Measurements from ENCODE around the gene AKNA. TPM values are rescaled to one million over a fixed set of nuclear protein-coding genes. Genes with fewer than 3 reads are reported as not detected.

AKNA gene
- polyA plus RNA-seq, 1 donor from 2014 or later, result 1.2 TPM

- H3K9me2 ChIP-seq (ENCODE audit: insufficient read depth, low read length), result no peaks in the 10 kb centered on the region
- H3K79me2 ChIP-seq (replicated peaks; ENCODE audit: insufficient read depth, low read length), result no peaks in the 10 kb centered on the region
- H3K27me3 ChIP-seq (ENCODE audit: insufficient read depth, low read depth, low read length), result no peaks in the 10 kb centered on the region
- H3K4me3 ChIP-seq (ENCODE audit: low read length), result no peak overlapping the region
- H3K27ac ChIP-seq (ENCODE audit: low read length), result no peak overlapping the region
- H3K4me2 ChIP-seq (ENCODE audit: low read length), result no peak overlapping the region
- no peaks in the 10 kb centered on the region for H3F3A ChIP-seq (ENCODE audit: insufficient read depth, low read length, poor library complexity, severe bottlenecking)
- TF ChIP-seq MXI1 (conservative IDR thresholded peaks at IDR 0.05; ENCODE audit: poor library complexity, severe bottlenecking), result no peak
- TF ChIP-seq TAF1 (IDR thresholded peaks at IDR 0.05; ENCODE audit: low read depth), result no peak
- TF ChIP-seq, protein P1, sequence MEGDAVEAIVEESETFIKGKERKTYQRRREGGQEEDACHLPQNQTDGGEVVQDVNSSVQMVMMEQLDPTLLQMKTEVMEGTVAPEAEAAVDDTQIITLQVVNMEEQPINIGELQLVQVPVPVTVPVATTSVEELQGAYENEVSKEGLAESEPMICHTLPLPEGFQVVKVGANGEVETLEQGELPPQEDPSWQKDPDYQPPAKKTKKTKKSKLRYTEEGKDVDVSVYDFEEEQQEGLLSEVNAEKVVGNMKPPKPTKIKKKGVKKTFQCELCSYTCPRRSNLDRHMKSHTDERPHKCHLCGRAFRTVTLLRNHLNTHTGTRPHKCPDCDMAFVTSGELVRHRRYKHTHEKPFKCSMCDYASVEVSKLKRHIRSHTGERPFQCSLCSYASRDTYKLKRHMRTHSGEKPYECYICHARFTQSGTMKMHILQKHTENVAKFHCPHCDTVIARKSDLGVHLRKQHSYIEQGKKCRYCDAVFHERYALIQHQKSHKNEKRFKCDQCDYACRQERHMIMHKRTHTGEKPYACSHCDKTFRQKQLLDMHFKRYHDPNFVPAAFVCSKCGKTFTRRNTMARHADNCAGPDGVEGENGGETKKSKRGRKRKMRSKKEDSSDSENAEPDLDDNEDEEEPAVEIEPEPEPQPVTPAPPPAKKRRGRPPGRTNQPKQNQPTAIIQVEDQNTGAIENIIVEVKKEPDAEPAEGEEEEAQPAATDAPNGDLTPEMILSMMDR (IDR thresholded peaks at IDR 0.05; ENCODE audit: poor library complexity, severe bottlenecking), result no peak
- no peak for TF ChIP-seq EP300 (conservative IDR thresholded peaks at IDR 0.05; ENCODE audit: poor library complexity, severe bottlenecking)
- no peak for TF ChIP-seq SMC3 (conservative IDR thresholded peaks at IDR 0.05; ENCODE audit: poor library complexity)
- TF ChIP-seq POLR2AphosphoS5 (IDR thresholded peaks at IDR 0.05), result no peak
- TF ChIP-seq EZH2 (IDR thresholded peaks at IDR 0.05; ENCODE audit: borderline replicate concordance, insufficient read depth, low read length, poor library complexity, severe bottlenecking), result no peak
- no peaks in the 10 kb centered on the region for H4K20me1 ChIP-seq (ENCODE audit: insufficient read depth)
- H3K36me3 ChIP-seq (ENCODE audit: insufficient read depth, low read length), result no peaks in the 10 kb centered on the region
- no peak overlapping the region for H3K9ac ChIP-seq (ENCODE audit: low read length)
- no peaks in the 10 kb centered on the region for H3K9me3 ChIP-seq (ENCODE audit: low read length)
- H2AFZ ChIP-seq (ENCODE audit: low read depth, low read length), result no peak overlapping the region
Measured at GRCh38 chr9:114364134-114365041, 23.4 kb downstream of the AKNA start.

- Histone ChIP-seq H3K27me3 (ENCODE audit: insufficient read depth, low read depth, low read length) (no peaks in the 10 kb centered on the region), H3F3A (ENCODE audit: insufficient read depth, low read length, poor library complexity, severe bottlenecking) (no peaks in the 10 kb centered on the region), H3K9me2 (ENCODE audit: insufficient read depth, low read length) (no peaks in the 10 kb centered on the region), H3K9me3 (ENCODE audit: low read length) (no peaks in the 10 kb centered on the region), H3K27ac (ENCODE audit: low read length) (no peak overlapping the region), H3K36me3 (ENCODE audit: insufficient read depth, low read length) (no peaks in the 10 kb centered on the region), H3K9ac (ENCODE audit: low read length) (no peak overlapping the region), H4K20me1 (ENCODE audit: insufficient read depth) (no peaks in the 10 kb centered on the region), H3K4me3 (ENCODE audit: low read length) (no peak overlapping the region), H3K4me2 (ENCODE audit: low read length) (no peak overlapping the region), H3K79me2 (replicated peaks; ENCODE audit: insufficient read depth, low read length) (no peaks in the 10 kb centered on the region), H2AFZ (ENCODE audit: low read depth, low read length) (no peak overlapping the region)
- no peak for TF ChIP-seq RAD21 (conservative IDR thresholded peaks at IDR 0.05)
- no peak for TF ChIP-seq MXI1 (conservative IDR thresholded peaks at IDR 0.05; ENCODE audit: poor library complexity, severe bottlenecking)
- TF ChIP-seq, protein P2, sequence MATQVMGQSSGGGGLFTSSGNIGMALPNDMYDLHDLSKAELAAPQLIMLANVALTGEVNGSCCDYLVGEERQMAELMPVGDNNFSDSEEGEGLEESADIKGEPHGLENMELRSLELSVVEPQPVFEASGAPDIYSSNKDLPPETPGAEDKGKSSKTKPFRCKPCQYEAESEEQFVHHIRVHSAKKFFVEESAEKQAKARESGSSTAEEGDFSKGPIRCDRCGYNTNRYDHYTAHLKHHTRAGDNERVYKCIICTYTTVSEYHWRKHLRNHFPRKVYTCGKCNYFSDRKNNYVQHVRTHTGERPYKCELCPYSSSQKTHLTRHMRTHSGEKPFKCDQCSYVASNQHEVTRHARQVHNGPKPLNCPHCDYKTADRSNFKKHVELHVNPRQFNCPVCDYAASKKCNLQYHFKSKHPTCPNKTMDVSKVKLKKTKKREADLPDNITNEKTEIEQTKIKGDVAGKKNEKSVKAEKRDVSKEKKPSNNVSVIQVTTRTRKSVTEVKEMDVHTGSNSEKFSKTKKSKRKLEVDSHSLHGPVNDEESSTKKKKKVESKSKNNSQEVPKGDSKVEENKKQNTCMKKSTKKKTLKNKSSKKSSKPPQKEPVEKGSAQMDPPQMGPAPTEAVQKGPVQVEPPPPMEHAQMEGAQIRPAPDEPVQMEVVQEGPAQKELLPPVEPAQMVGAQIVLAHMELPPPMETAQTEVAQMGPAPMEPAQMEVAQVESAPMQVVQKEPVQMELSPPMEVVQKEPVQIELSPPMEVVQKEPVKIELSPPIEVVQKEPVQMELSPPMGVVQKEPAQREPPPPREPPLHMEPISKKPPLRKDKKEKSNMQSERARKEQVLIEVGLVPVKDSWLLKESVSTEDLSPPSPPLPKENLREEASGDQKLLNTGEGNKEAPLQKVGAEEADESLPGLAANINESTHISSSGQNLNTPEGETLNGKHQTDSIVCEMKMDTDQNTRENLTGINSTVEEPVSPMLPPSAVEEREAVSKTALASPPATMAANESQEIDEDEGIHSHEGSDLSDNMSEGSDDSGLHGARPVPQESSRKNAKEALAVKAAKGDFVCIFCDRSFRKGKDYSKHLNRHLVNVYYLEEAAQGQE (IDR thresholded peaks at IDR 0.05; ENCODE audit: borderline replicate concordance), result no peak
- TF ChIP-seq, protein P1 (IDR thresholded peaks at IDR 0.05; ENCODE audit: poor library complexity, severe bottlenecking), result no peak
- no peak for TF ChIP-seq EZH2 (IDR thresholded peaks at IDR 0.05; ENCODE audit: borderline replicate concordance, insufficient read depth, low read length, poor library complexity, severe bottlenecking)
- TF ChIP-seq SMC3 (conservative IDR thresholded peaks at IDR 0.05; ENCODE audit: poor library complexity), result no peak
- TF ChIP-seq EP300 (conservative IDR thresholded peaks at IDR 0.05; ENCODE audit: poor library complexity, severe bottlenecking), result no peak
- TF ChIP-seq TAF1 (IDR thresholded peaks at IDR 0.05; ENCODE audit: low read depth), result no peak
- TF ChIP-seq POLR2AphosphoS5 (IDR thresholded peaks at IDR 0.05), result no peak
Measured at GRCh38 chr9:114363424-114363823, 24.4 kb downstream of the AKNA start.
